PC-9 (cell line): ENCODE data around the gene ALCAM.

Source experiments
- CTCF ChIP-seq: fragments of 200-600 bp; sonication (generic); conservative IDR thresholded peaks from 2 replicates; pipeline ENCODE4 v1.6.1; 2017; ENCODE audit warnings: mixed run types, antibody characterized with exemption, mild to moderate bottlenecking, moderate library complexity
- EZH2 ChIP-seq: fragments of 200-600 bp; sonication (generic); IDR thresholded peaks from 2 replicates; pipeline ENCODE4 v1.8.0; 2017; ENCODE audit warnings: antibody characterized with exemption, low read depth

DNA sequence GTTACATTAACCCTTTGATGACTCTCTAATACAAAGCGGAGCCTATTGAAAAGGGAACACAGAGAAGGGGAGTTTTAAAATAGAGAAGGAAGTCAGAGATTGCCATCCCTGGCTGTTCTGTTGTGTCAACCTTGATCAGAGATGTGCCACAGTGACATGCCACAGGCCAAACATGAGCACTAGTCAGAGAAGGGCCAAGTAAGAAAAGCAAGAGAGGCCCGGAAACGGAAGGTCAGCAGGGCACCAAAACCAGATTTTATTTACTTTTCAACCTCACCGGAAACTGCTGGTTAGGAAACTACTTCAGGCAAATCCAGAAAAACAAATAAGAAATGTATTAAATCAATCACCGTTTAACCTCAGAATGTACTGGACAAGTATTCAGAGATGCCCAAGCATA lies 171.8 kb downstream of the ALCAM start:
- TF ChIP-seq CTCF (no peak), EZH2 (no peak)
